NCI-H2081 (cell line): ENCODE results near the gene GABRB2.

Source experiments
- DNase-seq, 2 experiments: peaks; one replicate each; lab custom pipeline; 2025; lab: John Stamatoyannopoulos, UW

The GABRB2 gene

DNA sequence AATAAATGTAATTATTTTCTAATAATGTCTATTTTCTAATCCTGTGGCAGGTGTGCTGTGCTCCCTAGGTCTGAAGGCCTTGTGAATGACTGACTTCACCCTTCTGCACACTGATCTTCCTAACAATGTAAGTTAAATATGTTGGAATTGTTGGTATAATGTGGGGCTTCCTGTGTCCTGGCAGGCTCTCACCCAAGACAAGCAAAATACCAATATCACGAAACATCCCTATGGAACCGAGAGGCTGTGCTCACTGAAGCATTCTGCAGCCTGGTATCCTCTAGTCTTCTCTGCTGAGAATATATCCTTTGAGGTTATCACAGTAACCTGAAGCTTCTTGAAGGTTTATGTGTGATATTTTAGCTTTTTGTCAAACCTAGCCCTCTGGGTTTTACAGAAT is 159.4 kb downstream of the GABRB2 start:
- DNase-seq: no peak

- no peak for DNase-seq
Observed at GRCh38 chr5:161385027-161385426, 161.5 kb downstream of the GABRB2 start.

- no peak for DNase-seq
Observed at GRCh38 chr5:161382685-161383084, 163.8 kb downstream of the GABRB2 start.

DNA sequence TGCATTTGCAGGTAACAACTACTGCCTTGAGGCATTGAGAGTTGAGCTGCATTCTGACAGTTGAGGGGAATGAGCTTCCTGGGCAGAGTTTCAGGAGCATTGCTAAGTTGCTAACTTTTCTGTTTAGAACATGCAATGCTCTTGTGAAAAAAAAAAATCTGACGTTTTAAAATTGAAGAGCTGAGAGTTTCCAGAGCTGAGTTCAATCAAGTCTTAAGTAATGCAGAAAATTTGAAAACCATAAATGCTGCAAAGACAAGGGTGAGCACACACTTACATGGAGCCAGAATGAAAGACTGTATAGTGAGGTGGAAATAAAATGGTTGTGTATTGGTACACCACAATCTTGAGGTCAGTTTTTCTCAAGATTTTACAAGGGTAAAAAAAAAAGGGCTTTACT is 166.0 kb downstream of the GABRB2 start:
- DNase-seq: no peak

DNA sequence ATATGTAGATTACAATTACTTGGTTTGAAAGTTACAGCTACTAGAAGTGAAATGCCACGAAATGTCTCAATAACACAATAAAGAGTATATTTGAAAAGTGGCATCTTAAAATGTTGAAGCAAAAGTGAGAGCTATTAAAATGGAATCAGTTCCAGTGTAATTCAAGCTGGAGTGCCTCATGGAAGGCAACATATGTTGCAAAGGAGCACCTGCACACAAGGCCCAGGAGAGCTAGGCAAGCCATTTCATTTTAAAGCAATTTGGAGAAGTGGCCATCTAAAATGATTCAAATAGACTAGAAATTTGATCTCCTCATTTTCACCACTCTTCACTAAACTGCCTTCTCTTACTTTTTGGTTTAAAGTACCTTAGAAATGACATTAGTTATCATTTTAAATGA is 167.8 kb downstream of the GABRB2 start:
- DNase-seq: no peak

GRCh38 chr5:161376034-161376433 is 170.5 kb downstream of the GABRB2 start:
- DNase-seq: no peak

GRCh38 chr5:161373345-161373707 is 173.2 kb downstream of the GABRB2 start:
- no peak for DNase-seq

DNA sequence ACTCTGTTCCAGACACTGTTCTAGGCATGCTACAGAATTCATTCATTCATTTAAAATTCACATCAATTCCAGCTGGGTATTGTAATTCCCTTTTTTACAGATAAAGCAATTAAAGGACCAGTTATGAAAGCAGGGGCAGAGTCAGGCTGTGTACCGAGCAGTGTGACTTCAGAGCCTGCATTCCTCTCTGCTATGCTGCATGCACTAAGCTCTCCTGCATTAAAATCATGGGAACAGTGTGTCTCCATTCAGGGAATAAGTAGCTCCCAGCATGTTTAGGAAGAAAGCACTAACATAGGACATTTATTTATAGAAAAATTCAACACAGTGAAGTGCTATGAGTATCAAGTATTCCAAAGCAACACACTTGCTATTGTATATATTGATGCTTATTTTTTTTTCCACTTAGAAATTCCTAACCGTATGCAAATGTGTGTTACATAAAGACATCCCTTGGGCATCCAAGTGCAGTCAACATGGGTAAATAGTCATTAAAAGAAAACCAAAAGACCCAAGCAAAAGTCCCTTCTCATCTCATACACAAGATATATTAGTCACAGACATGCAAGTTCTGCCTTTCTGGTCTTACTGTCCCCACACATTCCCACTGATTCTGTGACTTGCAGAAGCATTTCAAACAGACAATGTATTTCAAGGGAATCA is 173.7 kb downstream of the GABRB2 start:
- no peak for DNase-seq

DNA sequence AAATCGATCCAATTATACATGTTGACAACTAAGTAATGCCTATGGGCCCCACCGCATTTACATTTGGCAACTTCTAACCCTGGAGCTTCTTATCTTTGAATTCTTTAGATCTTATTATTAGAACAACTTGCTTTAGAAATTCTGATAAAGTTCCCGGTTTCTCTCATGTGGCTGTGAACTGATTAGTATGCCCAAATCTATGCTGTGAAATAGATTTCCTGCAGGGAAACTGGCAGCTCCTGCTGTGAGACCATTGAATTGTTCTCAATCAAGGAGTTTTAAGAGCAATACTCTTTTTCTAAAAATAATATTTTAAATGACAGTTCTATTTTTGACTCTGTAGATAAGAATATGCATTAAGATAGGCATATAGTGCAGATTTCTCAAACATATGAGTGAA is 177.5 kb downstream of the GABRB2 start:
- no peak for DNase-seq

DNA sequence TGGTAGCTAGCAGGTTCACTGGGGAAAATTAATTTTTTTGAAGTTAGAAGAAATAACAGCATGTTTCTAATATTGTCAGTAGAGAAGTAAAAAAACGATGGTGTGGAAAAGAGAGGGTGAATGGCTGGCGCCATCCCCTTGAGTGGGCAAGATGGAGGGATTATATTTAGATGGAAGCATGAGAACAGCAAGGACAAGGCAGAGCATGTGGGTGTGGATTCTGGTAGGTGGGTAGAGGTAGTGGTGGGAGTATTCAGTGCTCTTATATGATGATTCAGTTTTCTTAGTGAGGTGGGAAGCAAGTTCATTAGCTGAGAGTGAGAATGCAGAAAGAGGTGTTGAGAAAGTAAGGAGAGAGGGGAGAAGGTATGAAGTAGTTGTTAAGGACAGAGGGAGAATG is 188.1 kb downstream of the GABRB2 start:
- DNase-seq: no peak

DNA sequence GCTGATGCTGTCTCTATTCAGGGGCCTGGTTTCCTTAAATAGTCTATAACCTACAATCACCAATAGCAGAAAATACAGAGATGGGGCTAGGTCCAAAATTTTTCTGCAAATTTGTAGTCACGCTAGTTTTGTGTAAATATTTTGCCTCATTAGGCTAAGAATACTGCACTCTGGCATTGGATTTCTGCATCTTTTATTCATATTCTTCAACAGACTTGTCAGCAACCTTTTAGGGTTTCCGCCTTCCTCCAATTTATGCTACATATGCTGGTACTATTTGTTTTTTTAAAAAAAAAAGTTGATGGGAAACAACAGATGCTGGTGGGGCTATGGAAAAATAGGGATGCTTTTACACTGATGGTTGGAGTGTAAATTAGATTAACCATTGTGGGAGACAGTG is 202.3 kb downstream of the GABRB2 start:
- DNase-seq: no peak

GRCh38 chr5:161342886-161343285 is 203.6 kb downstream of the GABRB2 start:
- DNase-seq: no peak

GRCh38 chr5:161340012-161340411 is 206.5 kb downstream of the GABRB2 start:
- DNase-seq: no peak

GRCh38 chr5:161333194-161333880 is 213.2 kb downstream of the GABRB2 start:
- DNase-seq: no peak

DNA sequence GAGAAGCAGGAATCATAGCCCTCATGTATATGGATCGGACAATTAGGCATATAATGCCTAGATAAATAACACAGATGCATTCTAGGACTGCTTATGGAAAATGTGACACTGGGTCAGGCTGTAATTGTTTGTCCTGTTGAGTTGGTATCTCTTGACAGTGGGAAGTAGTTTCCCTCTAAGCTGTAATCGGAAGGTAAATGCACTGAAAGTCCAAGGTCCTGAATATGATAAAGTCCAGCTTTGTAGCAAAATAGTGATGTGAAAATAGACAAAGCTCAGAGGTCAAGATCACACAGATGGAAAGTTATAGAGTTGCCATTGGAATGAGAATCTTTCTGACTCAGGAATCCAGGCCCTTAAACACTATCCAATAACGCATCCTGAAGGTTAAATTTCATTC is 214.2 kb downstream of the GABRB2 start:
- DNase-seq: no peak

DNA sequence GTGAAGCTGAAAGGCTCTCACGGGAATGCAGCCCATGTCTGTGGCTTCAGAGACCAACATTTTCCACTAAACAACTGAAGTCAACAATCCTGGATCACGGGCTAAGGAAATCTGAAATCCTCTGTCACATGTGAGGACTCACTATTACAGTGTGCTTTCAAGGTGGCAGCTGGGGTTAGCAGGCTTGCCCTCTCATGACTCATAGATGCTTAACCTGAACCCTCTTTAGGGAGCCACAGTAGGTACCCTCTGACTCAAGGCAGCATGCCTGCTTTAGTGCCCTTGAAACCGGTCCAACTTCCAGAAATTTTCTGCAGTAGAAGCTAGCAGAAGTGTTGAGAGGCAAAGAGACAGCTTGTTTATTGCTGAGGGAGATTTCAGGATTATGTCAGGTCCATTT is 232.5 kb downstream of the GABRB2 start:
- DNase-seq: no peak

DNA sequence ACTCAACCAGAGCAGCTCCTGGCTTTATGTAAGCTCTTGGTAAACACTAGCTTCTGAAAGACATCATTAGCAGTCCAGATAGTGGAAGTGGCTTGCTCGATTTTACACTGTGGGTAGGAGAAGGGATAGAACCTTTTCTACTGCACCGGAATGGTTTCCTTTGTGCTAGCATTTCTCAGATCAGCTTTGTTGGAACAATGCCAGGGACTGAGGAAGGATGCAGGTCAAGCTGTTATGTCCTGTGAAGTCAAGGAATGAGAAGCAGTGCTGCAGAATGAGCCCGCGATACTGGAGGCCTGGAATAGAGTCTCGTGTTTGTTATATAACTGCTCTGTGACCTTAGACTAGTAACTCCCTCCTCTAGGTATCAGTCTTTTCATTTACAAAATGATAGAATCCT is 233.6 kb downstream of the GABRB2 start:
- no peak for DNase-seq

GRCh38 chr5:161311965-161312364 is 234.6 kb downstream of the GABRB2 start:
- DNase-seq: no peak

GRCh38 chr5:161311146-161311708 is 235.3 kb downstream of the GABRB2 start:
- DNase-seq: no peak

GRCh38 chr5:161306351-161306995 is 240.1 kb downstream of the GABRB2 start:
- DNase-seq: no peak

- no peak for DNase-seq
Observed at GRCh38 chr5:161305601-161306000, 240.9 kb downstream of the GABRB2 start.

GRCh38 chr5:161302559-161302958 is 244.0 kb downstream of the GABRB2 start:
- DNase-seq: no peak

- no peak for DNase-seq
Observed at GRCh38 chr5:161301586-161301985, 244.9 kb downstream of the GABRB2 start.
